HepG2 (cell line): ENCODE results near the gene VAMP2. TPM values are rescaled to one million over a fixed set of nuclear protein-coding genes. Genes with fewer than 3 reads are reported as not detected.

Source experiments
- ATM ChIP-seq: fragments of 450-650 bp; IDR thresholded peaks from 2 replicates; pipeline ENCODE4 v1.7.1; 2017; ENCODE audit warnings: mild to moderate bottlenecking, borderline replicate concordance
- CBX5 ChIP-seq: sonication (generic); formaldehyde crosslinking; IDR thresholded peaks from 2 replicates; pipeline ENCODE4 v1.4.0; 2020; ENCODE audit warnings: missing genetic modification reagents, borderline replicate concordance
- GABPA ChIP-seq, 2 experiments: IDR thresholded peaks; 2 replicates each; pipeline ENCODE4 v1.6.1; 2011 to 2016; ENCODE audit warnings: low read depth in 2 of 2, low read length in 1 of 2, missing biosample characterization in 1 of 2, missing genetic modification characterization in 1 of 2
- GATA4 ChIP-seq: sonication (generic); IDR thresholded peaks from 2 replicates; pipeline ENCODE4 v1.6.1; 2016; ENCODE audit warnings: antibody characterized with exemption, low read depth, borderline replicate concordance
- HMG20B ChIP-seq: conservative IDR thresholded peaks from 2 replicates; pipeline ENCODE4 v1.6.1; 2016; ENCODE audit warnings: missing genetic modification reagents, missing compliant biosample characterization
- HNF4A ChIP-seq: sonication (generic); formaldehyde crosslinking; IDR thresholded peaks from 2 replicates; pipeline ENCODE4 v1.4.0; 2020; ENCODE audit warnings: missing genetic modification reagents
- HNRNPH1 ChIP-seq: fragments of 200-400 bp; formaldehyde crosslinking; optimal IDR thresholded peaks from 2 replicates; pipeline ENCODE3; 2017; ENCODE audit warnings: mild to moderate bottlenecking, low read depth, low read length
- HNRNPL ChIP-seq: fragments of 200-400 bp; formaldehyde crosslinking; IDR thresholded peaks from 2 replicates; pipeline ENCODE4 v1.6.1; 2017; ENCODE audit warnings: mild to moderate bottlenecking, low read depth, low read length
- IRF2 ChIP-seq: IDR thresholded peaks from 2 replicates; pipeline ENCODE4 v1.6.1; 2018; ENCODE audit warnings: missing genetic modification reagents, missing compliant biosample characterization
- MEIS2 ChIP-seq: sonication (generic); formaldehyde crosslinking; IDR thresholded peaks from 2 replicates; pipeline ENCODE4 v1.9.0; 2021; ENCODE audit warnings: mild to moderate bottlenecking, missing genetic modification reagents
- NRL ChIP-seq: sonication (generic); formaldehyde crosslinking; IDR thresholded peaks from 2 replicates; pipeline ENCODE4 v1.5.0; 2020; ENCODE audit warnings: missing genetic modification reagents, mild to moderate bottlenecking, moderate library complexity, borderline replicate concordance
- REPIN1 ChIP-seq: sonication (generic); formaldehyde crosslinking; IDR thresholded peaks from 2 replicates; pipeline ENCODE4 v1.8.0; 2022; ENCODE audit warnings: missing genetic modification reagents, low read depth, mild to moderate bottlenecking, borderline replicate concordance
- SETDB1 ChIP-seq: sonication (generic); formaldehyde crosslinking; IDR thresholded peaks from 2 replicates; pipeline ENCODE4 v1.5.1; 2020; ENCODE audit warnings: missing genetic modification reagents, mild to moderate bottlenecking, borderline replicate concordance
- ZKSCAN5 ChIP-seq: sonication (generic); formaldehyde crosslinking; IDR thresholded peaks from 2 replicates; pipeline ENCODE4 v1.5.1; 2020; ENCODE audit warnings: mild to moderate bottlenecking, missing genetic modification reagents
- ZNF136 ChIP-seq: sonication (generic); formaldehyde crosslinking; IDR thresholded peaks from 2 replicates; pipeline ENCODE4 v1.8.1; 2022; ENCODE audit warnings: low read depth, mild to moderate bottlenecking, moderate library complexity, missing genetic modification reagents
- ZNF207 ChIP-seq: fragments of 450-650 bp; IDR thresholded peaks from 2 replicates; pipeline ENCODE4 v1.6.1; 2016; ENCODE audit warnings: antibody characterized with exemption, borderline replicate concordance
- ZNF234 ChIP-seq: sonication (generic); formaldehyde crosslinking; conservative IDR thresholded peaks from 2 replicates; pipeline ENCODE4 v1.5.1; 2020; ENCODE audit warnings: mild to moderate bottlenecking, missing genetic modification reagents
- ZNF354B ChIP-seq: sonication (generic); formaldehyde crosslinking; IDR thresholded peaks from 2 replicates; pipeline ENCODE4 v1.8.0; 2022; ENCODE audit warnings: mild to moderate bottlenecking, missing genetic modification reagents
- ZNF367 ChIP-seq: sonication (generic); formaldehyde crosslinking; IDR thresholded peaks from 2 replicates; pipeline ENCODE4 v1.4.0; 2020; ENCODE audit warnings: missing genetic modification reagents, borderline replicate concordance
- polyA plus RNA-seq, 8 experiments: library from polyadenylated mRNA; depleted of rRNA in 3 of 8; stranded (reverse) in 7 of 8; unstranded in 1 of 8; fragments of >200 nt; fragmentation: Illumina TruSeq in 4 of 8; extraction: Trizol in 4 of 8; gene quantifications; 2 replicates each; pipeline versions ENCODE4 v1.2.1 to v1.2.3, GENCODE V29; 2011 to 2016; ENCODE audit warnings: low read depth in 4 of 8, missing spikeins in 1 of 8, mixed read lengths in 1 of 8; ENCODE audit not compliant: insufficient read depth in 1 of 8
- total RNA-seq, 5 experiments: library from RNA; depleted of rRNA; stranded (reverse); fragments of >200 nt; fragmentation: Illumina TruSeq; extraction: Trizol; gene quantifications; 2 replicates each; pipeline ENCODE4 v1.2.3, GENCODE V29; 2016; ENCODE audit warnings: low read depth in 1 of 5
- TF ChIP-seq, protein P1 (sequence below): sonication (generic); formaldehyde crosslinking; IDR thresholded peaks from 2 replicates; pipeline ENCODE4 v1.9.0; 2022; ENCODE audit warnings: missing genetic modification reagents, mild to moderate bottlenecking, borderline replicate concordance
- TF ChIP-seq, protein P2 (sequence below): sonication (generic); formaldehyde crosslinking; IDR thresholded peaks from 2 replicates; pipeline ENCODE4 v1.4.0; 2020; ENCODE audit warnings: low read depth, missing genetic modification reagents

The VAMP2 gene
- total and polyA plus RNA-seq, 2 of the 13 experiments (the other 11 are each of a cell fraction or from before 2014, with no cell fraction given): 3.9 to 17.2 TPM

DNA sequence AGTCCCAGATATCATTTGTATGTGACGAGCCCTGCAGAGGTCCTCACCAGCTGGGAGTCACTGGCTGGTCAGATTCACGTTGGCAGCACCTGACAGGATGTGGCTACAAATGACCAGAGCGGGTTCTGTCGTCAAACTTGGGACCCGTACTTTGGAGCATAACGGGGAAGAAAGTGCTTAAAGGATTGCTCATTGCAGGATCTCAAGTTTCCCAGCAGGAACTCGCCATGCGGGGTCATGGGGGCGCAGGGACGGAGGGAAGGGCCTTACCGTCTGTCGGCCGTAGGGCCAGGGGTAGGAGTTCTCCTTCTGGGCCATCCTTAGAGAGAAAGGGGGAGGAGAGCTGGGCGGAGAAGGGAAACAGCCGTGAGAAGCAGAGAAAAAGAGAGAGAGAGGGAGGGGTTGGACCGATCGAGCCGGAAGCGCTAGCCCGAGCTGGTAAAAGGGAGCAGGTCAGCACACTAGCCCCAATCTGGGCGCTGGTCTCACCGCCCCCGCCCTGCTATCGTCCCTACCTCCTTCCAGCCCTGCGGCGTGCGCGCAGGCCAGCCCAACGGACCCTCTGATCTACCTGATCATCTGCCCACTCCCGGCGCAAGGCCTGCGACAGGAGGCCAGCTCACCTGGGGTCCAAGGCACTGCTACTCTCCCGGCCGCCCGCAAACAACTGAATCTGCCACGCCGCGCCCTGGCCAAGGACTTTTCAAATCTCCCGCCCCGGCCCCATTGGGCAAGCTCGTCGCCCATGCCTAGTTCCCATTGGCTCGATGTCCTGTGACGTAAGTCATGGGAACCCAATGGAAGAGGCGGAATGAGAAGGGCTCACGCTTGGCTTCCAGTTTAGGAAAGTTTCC is 47.4 kb upstream of the VAMP2 start, which contains the start of gene AURKB (continued):
- TF ChIP-seq ZNF136 (no peak), ZNF207 (no peak), HNRNPH1 (no peak), ZNF354B (peak; percentile 16; the same call in 1 of the 2 replicates), REPIN1 (CRISPR knock-in tag) (no peak), SETDB1 (no peak), CBX5 (CRISPR knock-in tag) (0 out of 2 replicates have a peak, but pooled peaks have one; percentile 14), ZNF367 (no peak), ZNF234 (CRISPR knock-in tag) (peak; percentile 72; the same call in 1 of the 2 replicates), HNRNPL (0 out of 2 replicates have a peak, but pooled peaks have one; percentile 44), GATA4 (no peak), ATM (no peak), MEIS2 (CRISPR knock-in tag) (0 out of 2 replicates have a peak, but pooled peaks have one; percentile 40), IRF2 (CRISPR knock-in tag) (0 out of 2 replicates have a peak, but pooled peaks have one; percentile 32), NRL (CRISPR knock-in tag) (no peak), HMG20B (CRISPR knock-in tag) (no peak), GABPA (IDR thresholded peaks at IDR 0.05; ENCODE audit: low read depth, low read length) (no peak), GABPA (CRISPR knock-in tag; IDR thresholded peaks at IDR 0.05; ENCODE audit: low read depth) (no peak), HNF4A (CRISPR knock-in tag) (no peak), ZKSCAN5 (CRISPR knock-in tag) (no peak)
- TF ChIP-seq, protein P1, sequence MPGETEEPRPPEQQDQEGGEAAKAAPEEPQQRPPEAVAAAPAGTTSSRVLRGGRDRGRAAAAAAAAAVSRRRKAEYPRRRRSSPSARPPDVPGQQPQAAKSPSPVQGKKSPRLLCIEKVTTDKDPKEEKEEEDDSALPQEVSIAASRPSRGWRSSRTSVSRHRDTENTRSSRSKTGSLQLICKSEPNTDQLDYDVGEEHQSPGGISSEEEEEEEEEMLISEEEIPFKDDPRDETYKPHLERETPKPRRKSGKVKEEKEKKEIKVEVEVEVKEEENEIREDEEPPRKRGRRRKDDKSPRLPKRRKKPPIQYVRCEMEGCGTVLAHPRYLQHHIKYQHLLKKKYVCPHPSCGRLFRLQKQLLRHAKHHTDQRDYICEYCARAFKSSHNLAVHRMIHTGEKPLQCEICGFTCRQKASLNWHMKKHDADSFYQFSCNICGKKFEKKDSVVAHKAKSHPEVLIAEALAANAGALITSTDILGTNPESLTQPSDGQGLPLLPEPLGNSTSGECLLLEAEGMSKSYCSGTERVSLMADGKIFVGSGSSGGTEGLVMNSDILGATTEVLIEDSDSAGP: peak; percentile 91; the same call in 1 of the 2 replicates
- TF ChIP-seq, protein P2, sequence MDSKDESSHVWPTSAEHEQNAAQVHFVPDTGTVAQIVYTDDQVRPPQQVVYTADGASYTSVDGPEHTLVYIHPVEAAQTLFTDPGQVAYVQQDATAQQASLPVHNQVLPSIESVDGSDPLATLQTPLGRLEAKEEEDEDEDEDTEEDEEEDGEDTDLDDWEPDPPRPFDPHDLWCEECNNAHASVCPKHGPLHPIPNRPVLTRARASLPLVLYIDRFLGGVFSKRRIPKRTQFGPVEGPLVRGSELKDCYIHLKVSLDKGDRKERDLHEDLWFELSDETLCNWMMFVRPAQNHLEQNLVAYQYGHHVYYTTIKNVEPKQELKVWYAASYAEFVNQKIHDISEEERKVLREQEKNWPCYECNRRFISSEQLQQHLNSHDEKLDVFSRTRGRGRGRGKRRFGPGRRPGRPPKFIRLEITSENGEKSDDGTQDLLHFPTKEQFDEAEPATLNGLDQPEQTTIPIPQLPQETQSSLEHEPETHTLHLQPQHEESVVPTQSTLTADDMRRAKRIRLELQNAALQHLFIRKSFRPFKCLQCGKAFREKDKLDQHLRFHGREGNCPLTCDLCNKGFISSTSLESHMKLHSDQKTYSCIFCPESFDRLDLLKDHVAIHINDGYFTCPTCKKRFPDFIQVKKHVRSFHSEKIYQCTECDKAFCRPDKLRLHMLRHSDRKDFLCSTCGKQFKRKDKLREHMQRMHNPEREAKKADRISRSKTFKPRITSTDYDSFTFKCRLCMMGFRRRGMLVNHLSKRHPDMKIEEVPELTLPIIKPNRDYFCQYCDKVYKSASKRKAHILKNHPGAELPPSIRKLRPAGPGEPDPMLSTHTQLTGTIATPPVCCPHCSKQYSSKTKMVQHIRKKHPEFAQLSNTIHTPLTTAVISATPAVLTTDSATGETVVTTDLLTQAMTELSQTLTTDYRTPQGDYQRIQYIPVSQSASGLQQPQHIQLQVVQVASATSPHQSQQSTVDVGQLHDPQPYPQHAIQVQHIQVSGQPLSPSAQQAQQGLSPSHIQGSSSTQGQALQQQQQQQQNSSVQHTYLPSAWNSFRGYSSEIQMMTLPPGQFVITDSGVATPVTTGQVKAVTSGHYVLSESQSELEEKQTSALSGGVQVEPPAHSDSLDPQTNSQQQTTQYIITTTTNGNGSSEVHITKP (CRISPR knock-in tag): no peak; the same call in 1 of the 2 replicates
